Omental fat pad (tissue), 4 donors: ENCODE measurements around the gene RASA2. TPM values are rescaled to one million over a fixed set of nuclear protein-coding genes. Genes with fewer than 3 reads are reported as not detected.

Experiments used
- ATAC-seq: fragments of 150-250 bp; one replicate; pipeline ENCODE4 v1.9.1; 2016; ENCODE audit warnings: mild to moderate bottlenecking, moderate library complexity; ENCODE audit not compliant: low FRiP score
- DNase-seq: peaks from one replicate; pipeline ENCODE4 v3.0.0-alpha.2; 2019; ENCODE audit warnings: low spot score
- CTCF ChIP-seq, 3 donors: fragments of 450-650 bp; IDR thresholded peaks; one replicate each; pipeline ENCODE4 v1.5.1; 2016 to 2017; ENCODE audit warnings: antibody characterized with exemption in 3 of 3, mild to moderate bottlenecking in 3 of 3, moderate library complexity in 2 of 3
- total RNA-seq, 4 donors: library from RNA; depleted of rRNA; stranded (reverse); fragments of >200 nt; gene quantifications; one replicate each; pipeline ENCODE4 v1.1.0, GENCODE V29; 2016

The RASA2 gene
- total RNA-seq, 4 donors from 2014 or later = 16.4 to 19.8 (median 18.0) TPM

- ATAC-seq (no peak), DNase-seq (no peak)
- TF ChIP-seq CTCF (IDR thresholded peaks at IDR 0.05) = no peak
Observed at GRCh38 chr3:141655801-141656200, 169.0 kb downstream of the RASA2 start.

- ATAC-seq (no peak), DNase-seq (no peak)
- TF ChIP-seq CTCF (IDR thresholded peaks at IDR 0.05) = no peak
Observed at GRCh38 chr3:141656771-141657170, 169.9 kb downstream of the RASA2 start.

GRCh38 chr3:141657516-141657915 is 170.7 kb downstream of the RASA2 start:
- no peak for TF ChIP-seq CTCF (IDR thresholded peaks at IDR 0.05)
- no peak for ATAC-seq
- no peak for DNase-seq

GRCh38 chr3:141659821-141660613 is 173.2 kb downstream of the RASA2 start:
- peak; percentile 32 for DNase-seq
- peak; percentile 66 for ATAC-seq
- no peak for TF ChIP-seq CTCF (IDR thresholded peaks at IDR 0.05)

GRCh38 chr3:141660614-141660947 is 173.8 kb downstream of the RASA2 start:
- DNase-seq = no peak
- no peak for ATAC-seq
- TF ChIP-seq CTCF (IDR thresholded peaks at IDR 0.05) = no peak

GRCh38 chr3:141661229-141662196 is 174.7 kb downstream of the RASA2 start:
- DNase-seq (no peak), ATAC-seq (no peak)
- no peak for TF ChIP-seq CTCF (IDR thresholded peaks at IDR 0.05)
